ENCODE data around the gene EXOC3.

GRCh38 chr5:514101-514485 is 71.1 kb downstream of the EXOC3 start:
- TF ChIP-seq CTCF (IDR thresholded peaks at IDR 0.05 in 4 of 5, conservative IDR thresholded peaks at IDR 0.05 in 1 of 5) (no peak), POLR2A (IDR thresholded peaks at IDR 0.05) (no peak)

All from gastrocnemius medialis (tissue), 4 donors.